WTC11 (cell line): Measurements from ENCODE around the gene CPLX3. TPM values are rescaled to one million over a fixed set of nuclear protein-coding genes. Genes with fewer than 3 reads are reported as not detected.

Source experiments
- ATAC-seq: fragments of 200-7000 bp; cut with Tn5 transposase; 2 replicates; pipeline ENCODE4 v1.10.0; 2021; ENCODE audit warnings: mild to moderate bottlenecking, moderate library complexity
- CTCF ChIA-PET: fragments of 300-600 bp; sonication (Branson Sonifier 250); formaldehyde crosslinking; loops from one replicate; lab custom pipeline; 2021; ENCODE audit warnings: antibody characterized with exemption; lab: Charles Lee
- POLR2A ChIA-PET: fragments of 350-600 bp; sonication (Branson Sonifier 250); formaldehyde crosslinking; loops from one replicate; lab custom pipeline; 2021; ENCODE audit warnings: antibody characterized with exemption; lab: Charles Lee
- DNase-seq: peaks from one replicate; pipeline ENCODE4 v3.0.0; 2021; ENCODE audit warnings: low spot score
- H3K27ac Mint-ChIP-seq: 2 replicates; pipeline ENCODE4 v1.8.0; 2021; ENCODE audit warnings: mixed read lengths
- H3K27me3 Mint-ChIP-seq: 2 replicates; pipeline ENCODE4 v1.8.0; 2021; ENCODE audit warnings: low read depth, mild to moderate bottlenecking, moderate library complexity, mixed read lengths
- H3K36me3 Mint-ChIP-seq: 2 replicates; pipeline ENCODE4 v1.8.0; 2021; ENCODE audit warnings: mixed read lengths
- H3K4me1 Mint-ChIP-seq: 2 replicates; pipeline ENCODE4 v1.8.0; 2022; ENCODE audit warnings: mixed read lengths
- H3K4me3 Mint-ChIP-seq: 2 replicates; pipeline ENCODE4 v1.8.0; 2021; ENCODE audit warnings: mild to moderate bottlenecking, moderate library complexity, mixed read lengths
- H3K9me3 Mint-ChIP-seq: 2 replicates; pipeline ENCODE4 v1.8.0; 2021; ENCODE audit warnings: mixed read lengths
- AFF4 ChIP-seq: sonication (generic); formaldehyde crosslinking; IDR thresholded peaks from 2 replicates; pipeline ENCODE4 v1.8.1; 2023; ENCODE audit warnings: mild to moderate bottlenecking, missing genetic modification reagents, borderline replicate concordance
- E2F1 ChIP-seq: sonication (generic); formaldehyde crosslinking; IDR thresholded peaks from 2 replicates; pipeline ENCODE4 v1.8.0; 2022; ENCODE audit warnings: mild to moderate bottlenecking, missing genetic modification reagents
- ELF4 ChIP-seq: sonication (generic); formaldehyde crosslinking; IDR thresholded peaks from 2 replicates; pipeline ENCODE4 v1.8.1; 2022; ENCODE audit warnings: low read depth, mild to moderate bottlenecking, moderate library complexity, missing genetic modification reagents
- EMX1 ChIP-seq: fragments of 250-450 bp; sonication (Bioruptor Pico); IDR thresholded peaks from 2 replicates; pipeline ENCODE4 v1.8.0; 2021; ENCODE audit warnings: mild to moderate bottlenecking
- JAZF1 ChIP-seq: fragments of 250-450 bp; sonication (Bioruptor Pico); IDR thresholded peaks from 2 replicates; pipeline ENCODE4 v1.9.0; 2021; ENCODE audit warnings: moderate library complexity, mild to moderate bottlenecking, inconsistent platforms
- MXD4 ChIP-seq: fragments of 250-450 bp; sonication (Bioruptor Pico); IDR thresholded peaks from 2 replicates; pipeline ENCODE4 v1.8.0; 2021; ENCODE audit warnings: mild to moderate bottlenecking, moderate library complexity, borderline replicate concordance
- NR2C2 ChIP-seq: sonication (generic); formaldehyde crosslinking; IDR thresholded peaks from 2 replicates; pipeline ENCODE4 v1.8.0; 2022; ENCODE audit warnings: mild to moderate bottlenecking, missing genetic modification reagents
- OVOL2 ChIP-seq: fragments of 250-450 bp; sonication (Bioruptor Pico); IDR thresholded peaks from 2 replicates; pipeline ENCODE4 v1.9.0; 2021; ENCODE audit warnings: mild to moderate bottlenecking, borderline replicate concordance
- PRDM15 ChIP-seq: sonication (generic); formaldehyde crosslinking; IDR thresholded peaks from 2 replicates; pipeline ENCODE4 v1.8.0; 2022; ENCODE audit warnings: missing genetic modification reagents
- SMAD3 ChIP-seq: sonication (generic); formaldehyde crosslinking; IDR thresholded peaks from 2 replicates; pipeline ENCODE4 v1.8.0; 2022; ENCODE audit warnings: missing genetic modification reagents, mild to moderate bottlenecking, borderline replicate concordance
- TEAD4 ChIP-seq: sonication (generic); formaldehyde crosslinking; IDR thresholded peaks from 2 replicates; pipeline ENCODE4 v1.8.0; 2022; ENCODE audit warnings: mild to moderate bottlenecking, missing genetic modification reagents
- ZBTB21 ChIP-seq: sonication (generic); formaldehyde crosslinking; IDR thresholded peaks from 2 replicates; pipeline ENCODE4 v1.8.1; 2023; ENCODE audit warnings: mild to moderate bottlenecking, missing genetic modification reagents, borderline replicate concordance
- ZNF138 ChIP-seq: sonication (generic); formaldehyde crosslinking; conservative IDR thresholded peaks from 2 replicates; pipeline ENCODE4 v1.8.1; 2022; ENCODE audit warnings: mild to moderate bottlenecking, moderate library complexity, missing genetic modification reagents
- ZNF512 ChIP-seq: sonication (generic); formaldehyde crosslinking; IDR thresholded peaks from 2 replicates; pipeline ENCODE4 v1.8.1; 2022; ENCODE audit warnings: missing genetic modification reagents, borderline replicate concordance
- total RNA-seq: library from RNA; stranded (reverse); gene quantifications from 3 replicates; pipeline ENCODE4 v1.2.3, GENCODE V29; 2021
- TF ChIP-seq, protein P1 (sequence below): fragments of 250-450 bp; sonication (Bioruptor Pico); IDR thresholded peaks from 2 replicates; pipeline ENCODE4 v2.1.2; 2022; ENCODE audit warnings: mild to moderate bottlenecking, moderate library complexity

CPLX3 gene
- total RNA-seq, 1 experiment from 2014 or later = 0.09 TPM

DNA sequence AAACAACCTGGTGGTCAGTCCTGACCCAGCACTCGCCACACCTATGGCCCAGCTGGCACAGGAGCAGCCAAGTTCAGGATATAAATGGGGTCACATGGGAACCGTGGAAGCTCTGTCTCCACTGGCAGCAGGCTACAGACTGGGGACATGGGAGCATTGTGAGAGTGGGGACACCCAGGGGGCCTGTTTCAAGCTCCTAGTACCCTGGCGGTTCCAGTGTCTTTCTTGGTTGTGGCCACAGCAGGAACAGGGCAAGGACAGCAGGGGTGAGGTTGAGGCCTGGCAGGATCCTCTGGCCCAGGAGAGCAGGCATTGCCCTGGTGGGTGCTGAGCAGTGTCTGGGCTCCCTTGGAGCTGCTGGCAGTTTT is 42.6 kb upstream of the CPLX3 start (continued):
- TF ChIP-seq PRDM15 (CRISPR knock-in tag) = peak; percentile 21; the same call in 1 of the 2 replicates

GRCh38 chr15:74784426-74785193 is 41.8 kb upstream of the CPLX3 start:
- TF ChIP-seq EMX1 (CRISPR knock-in tag) (no peak), SMAD3 (CRISPR knock-in tag) (no peak), ZBTB21 (CRISPR knock-in tag) (no peak), OVOL2 (CRISPR knock-in tag) (no peak), NR2C2 (CRISPR knock-in tag) (no peak), AFF4 (CRISPR knock-in tag) (no peak), ZNF512 (CRISPR knock-in tag) (no peak), ELF4 (CRISPR knock-in tag) (no peak), JAZF1 (no peak), E2F1 (no peak), MXD4 (no peak), ZNF138 (no peak), TEAD4 (CRISPR knock-in tag) (no peak)
- TF ChIP-seq, protein P1, sequence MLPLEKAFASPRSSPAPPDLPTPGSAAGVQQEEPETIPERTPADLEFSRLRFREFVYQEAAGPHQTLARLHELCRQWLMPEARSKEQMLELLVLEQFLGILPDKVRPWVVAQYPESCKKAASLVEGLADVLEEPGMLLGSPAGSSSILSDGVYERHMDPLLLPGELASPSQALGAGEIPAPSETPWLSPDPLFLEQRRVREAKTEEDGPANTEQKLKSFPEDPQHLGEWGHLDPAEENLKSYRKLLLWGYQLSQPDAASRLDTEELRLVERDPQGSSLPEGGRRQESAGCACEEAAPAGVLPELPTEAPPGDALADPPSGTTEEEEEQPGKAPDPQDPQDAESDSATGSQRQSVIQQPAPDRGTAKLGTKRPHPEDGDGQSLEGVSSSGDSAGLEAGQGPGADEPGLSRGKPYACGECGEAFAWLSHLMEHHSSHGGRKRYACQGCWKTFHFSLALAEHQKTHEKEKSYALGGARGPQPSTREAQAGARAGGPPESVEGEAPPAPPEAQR = no peak
- Mint-ChIP-seq H3K27ac (peak overlapping the region; percentile 73; the same call in 1 of the 2 replicates), H3K27me3 (peaks cover 20% of the 10 kb centered on the region), H3K36me3 (no peaks in the 10 kb centered on the region), H3K4me3 (no peak overlapping the region), H3K9me3 (no peaks in the 10 kb centered on the region), H3K4me1 (peaks cover 53% of the 10 kb centered on the region)
- CTCF ChIA-PET = interaction anchor here (0.8 to 14.8 kb wide), 6 partner anchors 8 to 166 kb away, joined by 3 to 360 read pairs (median 6); no protein-coding TSS in a partner anchor
- DNase-seq = no peak
- POLR2A ChIA-PET = interaction anchor here (0.9 kb wide), 1 partner anchor 24 kb away, joined by 3 read pairs; no protein-coding TSS in a partner anchor
- ATAC-seq = no peak
